T-cell (primary cell): Measurements from ENCODE around the gene SUSD6. TPM values are rescaled to one million over a fixed set of nuclear protein-coding genes. Genes with fewer than 3 reads are reported as not detected.
A peak's percentile ranks its signal among the peaks of the same experiment; 100 is the strongest.

Experiments used
- ATAC-seq, 4 experiments: fragments of 200-7000 bp in 3 of 4; fragments of 150-1000 bp in 1 of 4; cut with Tn5 transposase; replicated peaks in 1 of 4; 1 replicate in 3 of 4; 2 replicates in 1 of 4; pipeline ENCODE4 v1.10.0; 2021; ENCODE audit warnings: moderate library complexity in 3 of 4, mild to moderate bottlenecking in 2 of 4, moderate number of reproducible peaks in 1 of 4
- CTCF ChIA-PET, 2 donors: fragments of 300-600 bp; sonication (Branson Sonifier 250); formaldehyde crosslinking; loops; one replicate each; lab custom pipeline; 2022; ENCODE audit warnings: antibody characterized with exemption in 2 of 2; lab: Charles Lee
- POLR2A ChIA-PET, 2 donors: fragments of 300-600 bp; sonication (Branson Sonifier 250); formaldehyde crosslinking; loops; one replicate each; lab custom pipeline; 2022; ENCODE audit warnings: antibody characterized with exemption in 2 of 2; lab: Charles Lee
- DNase-seq, 35 experiments: peaks; one replicate each; pipeline versions ENCODE4 v3.0.0 to v3.0.0-alpha.2; 2013 to 2023
- H3K27ac ChIP-seq: one replicate; pipeline ENCODE4 v1.5.1; 2013; ENCODE audit warnings: low read length
- H3K27me3 ChIP-seq, 2 experiments: replicated peaks in 1 of 2; 1 replicate in 1 of 2; 2 replicates in 1 of 2; pipeline versions ENCODE4 v1.6.1 to v1.7.0; 2013; ENCODE audit warnings: low read length in 1 of 2, mixed read lengths in 1 of 2; ENCODE audit not compliant: control insufficient read depth in 2 of 2, insufficient read depth in 2 of 2; ENCODE audit errors: extremely low read depth in 1 of 2
- H3K36me3 ChIP-seq, 2 donors: 1 replicate in 1 of 2; 2 replicates in 1 of 2; pipeline versions ENCODE4 v1.6.1 to v1.7.0; 2013; ENCODE audit warnings: low read length in 1 of 2; ENCODE audit not compliant: control insufficient read depth in 2 of 2, insufficient read depth in 1 of 2; ENCODE audit errors: extremely low read depth in 1 of 2
- H3K4me1 ChIP-seq, 2 experiments: 1 replicate in 1 of 2; 2 replicates in 1 of 2; pipeline versions ENCODE4 v1.6.1 to v1.7.0; 2013; ENCODE audit warnings: low read length in 2 of 2, mixed read lengths in 1 of 2; ENCODE audit not compliant: insufficient read depth in 2 of 2, control insufficient read depth in 1 of 2; ENCODE audit errors: extremely low read depth in 1 of 2
- H3K4me3 ChIP-seq, 2 donors: 1 replicate in 1 of 2; 2 replicates in 1 of 2; pipeline versions ENCODE4 v1.5.1 to v1.7.0; 2013; ENCODE audit warnings: mild to moderate bottlenecking in 2 of 2, low read length in 1 of 2, moderate library complexity in 1 of 2; ENCODE audit not compliant: control insufficient read depth in 1 of 2; ENCODE audit errors: extremely low read depth in 1 of 2
- H3K9me3 ChIP-seq: 2 replicates; pipeline ENCODE4 v1.7.0; 2013
- H3K27ac Mint-ChIP-seq, 2 donors: one replicate each; pipeline ENCODE4 v1.8.0; 2020 to 2021; ENCODE audit warnings: mild to moderate bottlenecking in 2 of 2, mixed read lengths in 2 of 2
- H3K27me3 Mint-ChIP-seq, 2 donors: one replicate each; pipeline ENCODE4 v1.8.0; 2021 to 2022; ENCODE audit warnings: mixed read lengths in 2 of 2
- H3K36me3 Mint-ChIP-seq: one replicate; pipeline ENCODE4 v1.8.0; 2021; ENCODE audit warnings: mixed read lengths
- H3K4me1 Mint-ChIP-seq, 3 donors: one replicate each; pipeline ENCODE4 v1.8.0; 2020 to 2022; ENCODE audit warnings: mixed read lengths in 3 of 3, mild to moderate bottlenecking in 1 of 3
- H3K4me3 Mint-ChIP-seq, 3 donors: one replicate each; pipeline ENCODE4 v1.8.0; 2020 to 2022; ENCODE audit warnings: mild to moderate bottlenecking in 3 of 3, mixed read lengths in 3 of 3, moderate library complexity in 3 of 3
- H3K9me3 Mint-ChIP-seq, 3 donors: one replicate each; pipeline ENCODE4 v1.8.0; 2020 to 2022; ENCODE audit warnings: mixed read lengths in 3 of 3
- WGBS: methylation state at CpG from one replicate; pipeline ENCODE4 v1.1.5; 2013; ENCODE audit warnings: missing lambda C conversion rate; ENCODE audit not compliant: insufficient coverage; 5-methylcytosine and 5-hydroxymethylcytosine counted together
- total RNA-seq, 35 experiments: library from RNA in 6 of 35; stranded (reverse) in 6 of 35; fragments of 120-200 nt in 1 of 35; gene quantifications; one replicate each; pipeline versions ENCODE4 v1.2.1 to v1.2.4 and lab custom pipeline; 2013 to 2026

The SUSD6 gene
- total RNA-seq, 5 donors from 2014 or later (not counting 1 experiment from before 2014, with no cell fraction given) = 53.5 to 75.5 (median 60.4) TPM

DNA sequence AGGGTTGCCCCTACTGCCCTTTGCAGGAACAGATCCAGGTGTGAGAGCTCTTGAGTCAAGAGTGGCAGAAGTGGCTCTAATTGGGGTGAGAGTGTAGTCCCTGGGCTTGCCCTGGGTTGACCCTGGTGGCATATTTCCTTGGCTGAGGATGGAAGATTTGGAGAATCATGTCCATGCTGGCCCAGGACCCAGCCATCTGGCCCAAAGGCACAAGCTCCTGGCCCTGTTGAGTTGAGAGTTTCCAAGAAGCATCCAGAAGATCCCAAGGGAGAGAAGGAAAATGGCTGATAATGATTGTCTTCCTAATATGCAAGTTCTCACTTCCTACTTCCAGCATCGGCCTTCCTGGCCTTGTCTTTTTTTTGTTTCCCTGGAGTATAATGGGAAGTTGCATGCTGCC is 100.1 kb downstream of the SUSD6 start:
- ChIA-PET CTCF (interaction anchor here (0.5 to 1.4 kb wide), 3 partner anchors 43 to 127 kb away, joined by 3 to 5 read pairs (median 3); no protein-coding TSS in a partner anchor), POLR2A (interaction anchor here in 1 of 2 donors (0.7 kb wide), 1 partner anchor 83 kb away, joined by 4 read pairs; no protein-coding TSS in a partner anchor)
- H3K27me3 ChIP-seq = no peaks in the 10 kb centered on the region
- H3K4me1 ChIP-seq = peaks cover 4 to 30% of the 10 kb centered on the region in 2 experiments
- peak overlapping the region; percentile 68 to 74 for H3K27ac Mint-ChIP-seq
- H3K4me3 Mint-ChIP-seq = no peak overlapping the region
- H3K9me3 ChIP-seq = no peaks in the 10 kb centered on the region
- no peak overlapping the region for H3K27ac ChIP-seq
- no peaks in the 10 kb centered on the region for H3K27me3 Mint-ChIP-seq
- peaks cover 0 to 78% of the 10 kb centered on the region in 2 donors for H3K36me3 ChIP-seq
- H3K4me3 ChIP-seq = no peak overlapping the region
- 100% methylated on average over 1 of the region's 1 CpG for WGBS
- peaks cover 48% of the 10 kb centered on the region for H3K36me3 Mint-ChIP-seq
- no peak for ATAC-seq
- no peak for DNase-seq
- no peaks in the 10 kb centered on the region for H3K9me3 Mint-ChIP-seq
- peaks cover 42 to 51% (median 43%) of the 10 kb centered on the region in 3 donors for H3K4me1 Mint-ChIP-seq

DNA sequence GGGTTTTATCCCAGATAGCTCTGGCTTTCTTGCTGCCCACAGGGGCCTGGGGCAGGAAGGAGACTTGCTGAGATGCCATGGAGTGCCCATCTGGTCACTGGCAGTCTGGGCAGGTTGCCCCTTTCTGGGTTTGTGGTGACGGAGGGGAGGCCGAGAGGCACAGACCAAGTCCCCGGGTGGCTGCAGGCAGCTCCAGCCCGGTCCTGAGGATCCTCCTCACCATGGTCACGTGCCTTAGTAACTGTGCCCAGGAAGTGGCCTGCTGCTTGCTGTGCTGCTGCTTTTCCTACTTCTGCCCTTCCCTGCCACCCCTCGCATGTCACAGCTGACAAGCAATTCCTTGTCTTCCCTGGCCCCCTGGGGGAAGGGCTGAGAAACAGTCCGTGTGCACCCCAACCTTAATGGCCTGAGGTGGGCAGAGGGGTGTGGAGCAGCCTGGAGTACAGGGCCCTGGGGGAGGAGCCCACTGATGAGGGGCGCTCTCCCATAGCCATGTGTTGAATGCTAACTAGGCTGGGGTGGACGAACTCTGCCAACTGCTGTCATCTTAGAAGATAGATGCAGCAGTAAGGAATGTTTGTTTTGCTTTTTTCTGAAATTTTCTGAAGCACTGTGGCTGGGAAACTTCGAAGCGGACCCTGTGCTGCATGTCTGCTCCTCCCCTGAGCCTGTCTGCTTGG is 100.6 kb downstream of the SUSD6 start:
- no peaks in the 10 kb centered on the region for H3K27me3 ChIP-seq
- Mint-ChIP-seq H3K9me3 (no peaks in the 10 kb centered on the region), H3K4me1 (peaks cover 48 to 56% (median 48%) of the 10 kb centered on the region in 3 donors), H3K4me3 (no peak overlapping the region), H3K27me3 (no peaks in the 10 kb centered on the region), H3K36me3 (peaks cover 43% of the 10 kb centered on the region), H3K27ac (peak overlapping the region; percentile 55 to 68)
- 67% methylated on average over 6 of the region's 11 CpGs for WGBS
- H3K9me3 ChIP-seq = no peaks in the 10 kb centered on the region
- CTCF ChIA-PET = no interaction called here
- peaks cover 4 to 35% of the 10 kb centered on the region in 2 experiments for H3K4me1 ChIP-seq
- ATAC-seq (no peak), DNase-seq (no peak)
- peaks cover 0 to 74% of the 10 kb centered on the region in 2 donors for H3K36me3 ChIP-seq
- H3K4me3 ChIP-seq = no peak overlapping the region
- H3K27ac ChIP-seq = peak overlapping the region; percentile 37
- POLR2A ChIA-PET = no interaction called here

DNA sequence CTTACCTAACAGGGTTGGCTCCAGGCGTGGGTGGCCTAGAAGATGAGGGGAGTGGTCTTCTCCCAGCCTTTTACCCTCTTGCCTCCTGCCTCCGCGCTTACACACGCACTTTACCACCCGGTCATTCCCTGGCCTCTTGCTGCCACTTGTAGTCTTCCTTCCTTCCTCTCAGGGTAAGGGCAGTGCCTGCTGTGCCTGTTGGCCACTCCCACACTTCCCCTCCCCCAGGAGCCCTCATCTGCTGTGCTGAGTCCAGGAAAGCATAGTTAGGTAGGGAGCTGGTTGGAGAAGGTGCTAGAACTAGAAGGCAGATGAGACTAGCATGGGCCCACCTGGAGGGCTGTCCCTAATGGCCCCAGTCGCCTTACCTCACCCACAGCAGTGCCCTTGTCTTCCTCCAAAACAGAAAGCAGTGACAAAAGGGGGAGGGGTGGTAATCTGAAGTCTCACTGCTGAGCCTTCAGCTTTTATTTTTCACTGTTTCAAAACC is 101.2 kb downstream of the SUSD6 start:
- Mint-ChIP-seq H3K9me3 (no peaks in the 10 kb centered on the region), H3K4me3 (peak overlapping the region in 1 of 3 donors; percentile 25), H3K27ac (peak overlapping the region; percentile 68 to 88), H3K36me3 (peaks cover 41% of the 10 kb centered on the region), H3K4me1 (peaks cover 49 to 57% (median 50%) of the 10 kb centered on the region in 3 donors), H3K27me3 (no peaks in the 10 kb centered on the region)
- no CpG with 5 or more reads among the region's 6 CpGs for WGBS
- no peaks in the 10 kb centered on the region for H3K27me3 ChIP-seq
- H3K4me3 ChIP-seq = no peak overlapping the region
- ATAC-seq (peak in 2 of 4 experiments; percentile 7 to 37), DNase-seq (peak in 2 of 35 experiments; percentile 10 to 12)
- H3K27ac ChIP-seq = peak overlapping the region; percentile 37
- peaks cover 0 to 67% of the 10 kb centered on the region in 2 donors for H3K36me3 ChIP-seq
- POLR2A ChIA-PET = no interaction called here
- H3K9me3 ChIP-seq = no peaks in the 10 kb centered on the region
- CTCF ChIA-PET = no interaction called here
- peaks cover 4 to 40% of the 10 kb centered on the region in 2 experiments for H3K4me1 ChIP-seq

DNA sequence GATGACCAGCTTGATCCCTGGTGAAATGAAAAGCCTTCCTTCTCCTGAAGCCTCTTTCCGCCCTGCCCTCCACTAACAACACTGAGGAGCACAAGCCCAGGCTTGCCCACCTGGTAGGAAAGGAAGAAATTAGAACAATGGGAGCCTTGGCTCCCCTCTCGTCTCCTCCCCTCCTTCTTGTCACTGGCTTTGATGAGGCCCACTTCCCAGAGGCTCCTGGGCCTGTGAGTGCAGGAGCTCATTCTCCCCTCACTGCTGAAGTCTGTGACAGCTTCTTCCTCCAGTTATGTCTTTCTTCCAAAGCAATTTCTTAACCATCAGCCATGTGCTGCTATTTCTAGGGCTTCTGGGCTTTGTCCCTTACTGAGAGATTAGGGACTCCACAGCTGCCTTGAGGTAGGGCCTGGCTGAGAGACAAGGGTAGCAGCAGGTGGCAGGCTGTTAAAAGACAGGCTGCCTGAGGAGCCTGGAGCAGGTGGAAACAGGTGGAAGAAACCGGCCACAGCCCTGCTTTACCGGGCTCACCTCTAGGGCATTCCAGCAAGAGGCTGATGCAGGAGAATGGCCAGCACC is 101.9 kb downstream of the SUSD6 start:
- peak overlapping the region; percentile 63 to 68 for H3K27ac Mint-ChIP-seq
- H3K27me3 ChIP-seq = no peaks in the 10 kb centered on the region
- H3K4me1 ChIP-seq = peaks cover 4 to 40% of the 10 kb centered on the region in 2 experiments
- WGBS = 95% methylated on average over 2 of the region's 4 CpGs
- ATAC-seq (no peak), DNase-seq (no peak)
- H3K27ac ChIP-seq = no peak overlapping the region
- no peaks in the 10 kb centered on the region for H3K27me3 Mint-ChIP-seq
- H3K4me3 Mint-ChIP-seq = no peak overlapping the region
- no peaks in the 10 kb centered on the region for H3K9me3 Mint-ChIP-seq
- POLR2A ChIA-PET = no interaction called here
- CTCF ChIA-PET = interaction anchor here (0.6 kb wide), 3 partner anchors 85 to 473 kb away, joined by 3 to 7 read pairs (median 3); no protein-coding TSS in a partner anchor
- peaks cover 41% of the 10 kb centered on the region for H3K36me3 Mint-ChIP-seq
- peaks cover 49 to 54% (median 50%) of the 10 kb centered on the region in 3 donors for H3K4me1 Mint-ChIP-seq
- H3K36me3 ChIP-seq = peaks cover 0 to 61% of the 10 kb centered on the region in 2 donors
- no peak overlapping the region for H3K4me3 ChIP-seq
- no peaks in the 10 kb centered on the region for H3K9me3 ChIP-seq

DNA sequence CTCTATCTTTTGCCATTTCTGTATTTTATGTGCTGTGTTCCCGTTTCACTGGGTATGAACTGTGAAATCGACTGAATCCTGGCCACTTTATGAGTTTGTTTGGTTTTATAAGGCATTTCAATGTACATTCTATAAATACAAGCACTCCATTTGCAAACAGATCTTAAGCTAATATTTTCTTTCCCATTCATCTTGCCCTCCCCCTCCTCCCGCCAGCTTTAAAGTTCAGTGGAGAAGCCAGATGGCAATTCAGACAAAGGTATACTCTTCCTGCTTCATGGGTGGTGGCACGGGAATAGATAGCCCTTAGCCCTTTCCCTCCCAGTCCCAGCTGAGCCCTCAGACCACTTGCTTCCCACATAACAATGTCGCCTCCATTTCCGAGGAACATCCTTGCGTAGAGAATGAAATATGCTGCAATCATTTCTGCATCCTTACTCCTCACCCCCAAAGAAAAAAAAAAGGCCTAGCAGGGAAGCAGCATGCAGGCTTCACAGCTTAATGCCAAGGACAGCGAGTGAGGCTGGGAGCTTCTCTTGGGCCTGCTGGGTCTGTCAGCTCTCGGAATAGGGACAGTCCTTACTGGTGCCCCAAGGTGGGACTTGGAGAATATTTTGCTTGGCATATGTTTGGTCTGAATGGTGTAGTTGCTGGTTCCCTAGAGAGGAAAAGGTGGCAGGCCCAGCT is 102.7 kb downstream of the SUSD6 start:
- Histone ChIP-seq H3K4me1 (peaks cover 4 to 36% of the 10 kb centered on the region in 2 experiments), H3K27me3 (no peaks in the 10 kb centered on the region), H3K36me3 (peaks cover 0 to 53% of the 10 kb centered on the region in 2 donors), H3K9me3 (no peaks in the 10 kb centered on the region), H3K4me3 (no peak overlapping the region), H3K27ac (no peak overlapping the region)
- ATAC-seq = no peak
- WGBS = 94% methylated on average over 4 of the region's 9 CpGs
- ChIA-PET POLR2A (no interaction called here), CTCF (interaction anchor here (0.6 kb wide), 4 partner anchors 22 to 473 kb away, joined by 3 to 7 read pairs (median 3); no protein-coding TSS in a partner anchor)
- Mint-ChIP-seq H3K4me3 (no peak overlapping the region), H3K27ac (no peak overlapping the region), H3K4me1 (peaks cover 46 to 54% (median 50%) of the 10 kb centered on the region in 3 donors), H3K36me3 (peaks cover 35% of the 10 kb centered on the region), H3K9me3 (no peaks in the 10 kb centered on the region), H3K27me3 (no peaks in the 10 kb centered on the region)
- no peak for DNase-seq
